ENCODE measurements around the gene MATN3.
A peak's percentile ranks its signal among the peaks of the same experiment; 100 is the strongest.

MATN3 gene

DNA sequence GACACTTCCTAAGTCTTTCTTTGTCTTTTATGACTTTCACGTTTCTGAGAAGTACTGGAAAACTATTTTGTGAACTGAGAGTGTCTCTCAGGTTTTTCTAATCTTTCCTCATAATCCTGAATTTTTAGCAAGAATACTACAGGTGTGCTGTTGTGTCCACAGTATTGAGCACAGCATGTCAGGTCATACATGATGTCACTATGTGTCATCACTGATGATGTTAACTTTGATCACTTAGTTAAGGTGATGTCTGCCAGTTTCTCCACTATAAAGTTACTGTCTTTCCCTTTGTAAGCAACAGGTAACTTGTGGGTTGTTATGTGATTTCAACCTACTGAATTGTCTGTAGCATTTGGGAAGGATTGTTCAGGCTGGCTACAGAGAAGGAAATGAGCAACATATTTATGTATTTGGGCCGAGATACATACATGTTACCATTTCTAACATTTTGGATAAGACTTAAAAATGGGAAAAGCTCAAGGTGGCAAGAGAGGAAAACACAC, 11.1 kb downstream of the MATN3 start:
- no peak overlapping the region for H3K9ac ChIP-seq (ENCODE audit: low read length in 2 of 2)
- H3K9me3 ChIP-seq (ENCODE audit: control insufficient read depth in 2 of 2, low read length in 2 of 2) = no peaks in the 10 kb centered on the region
- H3K4me1 ChIP-seq (ENCODE audit: control insufficient read depth, insufficient read depth, low read length) = no peaks in the 10 kb centered on the region
- H3K27ac ChIP-seq (ENCODE audit: low read length) = no peak overlapping the region
- H3K36me3 ChIP-seq (ENCODE audit: control insufficient read depth in 2 of 2, insufficient read depth in 2 of 2, low read length in 2 of 2) = no peaks in the 10 kb centered on the region
- no peaks in the 10 kb centered on the region for H3K27me3 ChIP-seq (ENCODE audit: control insufficient read depth in 1 of 2, insufficient read depth in 2 of 2, low read length in 2 of 2)
- H3K4me3 ChIP-seq (ENCODE audit: low read length in 2 of 2) = no peak overlapping the region

GRCh38 chr2:19993731-19994130, 18.7 kb downstream of the MATN3 start:
- Histone ChIP-seq H3K27me3 (ENCODE audit: control insufficient read depth in 1 of 2, insufficient read depth in 2 of 2, low read length in 2 of 2) (no peaks in the 10 kb centered on the region), H3K4me1 (ENCODE audit: control insufficient read depth, insufficient read depth, low read length) (no peaks in the 10 kb centered on the region), H3K9me3 (ENCODE audit: control insufficient read depth in 2 of 2, low read length in 2 of 2) (no peaks in the 10 kb centered on the region), H3K9ac (ENCODE audit: low read length in 2 of 2) (no peak overlapping the region), H3K36me3 (ENCODE audit: control insufficient read depth in 2 of 2, insufficient read depth in 2 of 2, low read length in 2 of 2) (no peaks in the 10 kb centered on the region), H3K27ac (ENCODE audit: low read length) (no peak overlapping the region), H3K4me3 (ENCODE audit: low read length in 2 of 2) (no peak overlapping the region)

DNA sequence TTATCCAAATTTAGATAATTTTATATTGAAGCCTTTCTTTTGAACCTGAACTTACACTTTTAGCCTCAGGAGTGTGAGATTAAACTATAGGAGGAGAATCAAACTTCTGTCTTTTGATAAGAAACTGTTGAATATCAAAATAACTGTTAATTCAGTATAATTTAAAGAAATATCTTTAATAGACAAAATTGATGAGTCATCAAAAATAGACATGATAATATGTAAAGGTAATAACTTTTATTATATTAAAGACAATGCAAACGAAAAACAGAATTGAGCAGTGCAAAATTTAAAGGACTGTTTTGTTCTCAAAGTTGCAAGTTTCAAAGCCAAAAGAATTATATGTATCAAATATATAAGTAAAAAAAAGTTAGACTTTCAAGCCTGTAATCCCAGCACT, 20.6 kb downstream of the MATN3 start:
- Histone ChIP-seq H3K27me3 (ENCODE audit: control insufficient read depth in 1 of 2, insufficient read depth in 2 of 2, low read length in 2 of 2) (no peaks in the 10 kb centered on the region), H3K36me3 (ENCODE audit: control insufficient read depth in 2 of 2, insufficient read depth in 2 of 2, low read length in 2 of 2) (no peaks in the 10 kb centered on the region), H3K4me3 (ENCODE audit: low read length in 2 of 2) (no peak overlapping the region), H3K27ac (ENCODE audit: low read length) (no peak overlapping the region), H3K4me1 (ENCODE audit: control insufficient read depth, insufficient read depth, low read length) (no peaks in the 10 kb centered on the region), H3K9me3 (ENCODE audit: control insufficient read depth in 2 of 2, low read length in 2 of 2) (no peaks in the 10 kb centered on the region), H3K9ac (ENCODE audit: low read length in 2 of 2) (no peak overlapping the region)

- Histone ChIP-seq H3K9me3 (ENCODE audit: control insufficient read depth in 2 of 2, low read length in 2 of 2) (no peaks in the 10 kb centered on the region), H3K36me3 (ENCODE audit: control insufficient read depth in 2 of 2, insufficient read depth in 2 of 2, low read length in 2 of 2) (no peaks in the 10 kb centered on the region), H3K27ac (ENCODE audit: low read length) (no peak overlapping the region), H3K4me3 (ENCODE audit: low read length in 2 of 2) (peak overlapping the region; percentile 82 to 87), H3K4me1 (ENCODE audit: control insufficient read depth, insufficient read depth, low read length) (no peaks in the 10 kb centered on the region), H3K27me3 (ENCODE audit: control insufficient read depth in 1 of 2, insufficient read depth in 2 of 2, low read length in 2 of 2) (no peaks in the 10 kb centered on the region), H3K9ac (ENCODE audit: low read length in 2 of 2) (peak overlapping the region in 1 of 2 donors; percentile 85)
Observed at GRCh38 chr2:19990416-19990728, 22.1 kb downstream of the MATN3 start.

DNA sequence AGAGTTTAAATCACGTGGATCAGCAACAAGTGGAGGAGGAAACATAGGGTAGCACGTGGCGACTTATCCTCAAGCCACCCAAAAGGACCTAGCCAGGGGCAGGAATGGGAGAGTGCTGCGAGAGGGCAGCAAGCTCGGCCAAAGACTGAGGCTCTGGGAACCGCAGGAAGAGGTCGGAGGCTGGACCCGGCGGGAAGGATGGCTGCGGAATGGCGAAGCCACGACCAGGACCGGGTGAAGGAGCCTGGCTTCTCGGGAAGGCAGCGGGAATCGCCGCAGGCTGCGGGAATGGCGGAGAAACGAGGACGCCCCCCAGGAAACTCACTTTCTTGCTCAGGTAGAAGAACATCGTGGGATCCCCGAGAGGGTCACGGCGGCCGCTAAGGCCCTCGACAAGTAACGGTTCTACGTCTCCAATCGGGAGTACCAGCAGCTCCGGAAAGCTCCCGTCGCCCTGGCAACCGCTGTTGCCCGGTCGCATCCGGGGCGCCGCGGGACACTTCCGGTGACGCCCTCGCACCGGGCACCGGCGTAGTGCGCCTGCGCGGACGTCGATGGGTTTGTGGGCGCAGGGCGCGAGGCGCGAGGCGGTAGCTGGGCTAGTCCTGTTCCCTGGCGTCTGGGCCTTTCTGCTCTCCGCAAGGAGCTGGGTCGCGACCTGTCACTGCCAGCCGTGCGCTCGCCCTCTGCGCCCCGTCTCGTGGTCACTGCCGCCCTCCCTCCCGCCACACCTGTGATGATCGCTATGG, 22.6 kb downstream of the MATN3 start, which contains the start of gene WDR35:
TSS of gene WDR35 (minus strand) at position 439 of the 749 bp plus-strand sequence. CDS start at position 349, 90 bp downstream.
- peak within 1 kb of the TSS; percentile 82 to 87 for H3K4me3 ChIP-seq (ENCODE audit: low read length in 2 of 2)
- no peaks in the 10 kb centered on the region for H3K27me3 ChIP-seq (ENCODE audit: control insufficient read depth in 1 of 2, insufficient read depth in 2 of 2, low read length in 2 of 2)
- H3K27ac ChIP-seq (ENCODE audit: low read length) = peak within 1 kb of the TSS; percentile 49
- no peaks in the 10 kb centered on the region for H3K4me1 ChIP-seq (ENCODE audit: control insufficient read depth, insufficient read depth, low read length)
- no peaks in the 10 kb centered on the region for H3K9me3 ChIP-seq (ENCODE audit: control insufficient read depth in 2 of 2, low read length in 2 of 2)
- H3K9ac ChIP-seq (ENCODE audit: low read length in 2 of 2) = peak within 1 kb of the TSS; percentile 58 to 85
- H3K36me3 ChIP-seq (ENCODE audit: control insufficient read depth in 2 of 2, insufficient read depth in 2 of 2, low read length in 2 of 2) = peaks cover 0 to 3% of the 10 kb centered on the region in 2 donors

- Histone ChIP-seq H3K4me1 (ENCODE audit: control insufficient read depth, insufficient read depth, low read length) (no peaks in the 10 kb centered on the region), H3K9me3 (ENCODE audit: control insufficient read depth in 2 of 2, low read length in 2 of 2) (no peaks in the 10 kb centered on the region), H3K27ac (ENCODE audit: low read length) (peak overlapping the region; percentile 49), H3K4me3 (ENCODE audit: low read length in 2 of 2) (peak overlapping the region; percentile 82 to 87), H3K36me3 (ENCODE audit: control insufficient read depth in 2 of 2, insufficient read depth in 2 of 2, low read length in 2 of 2) (peaks cover 0 to 3% of the 10 kb centered on the region in 2 donors), H3K9ac (ENCODE audit: low read length in 2 of 2) (peak overlapping the region; percentile 58 to 85), H3K27me3 (ENCODE audit: control insufficient read depth in 1 of 2, insufficient read depth in 2 of 2, low read length in 2 of 2) (no peaks in the 10 kb centered on the region)
Observed at GRCh38 chr2:19989342-19989666, 23.2 kb downstream of the MATN3 start.

DNA sequence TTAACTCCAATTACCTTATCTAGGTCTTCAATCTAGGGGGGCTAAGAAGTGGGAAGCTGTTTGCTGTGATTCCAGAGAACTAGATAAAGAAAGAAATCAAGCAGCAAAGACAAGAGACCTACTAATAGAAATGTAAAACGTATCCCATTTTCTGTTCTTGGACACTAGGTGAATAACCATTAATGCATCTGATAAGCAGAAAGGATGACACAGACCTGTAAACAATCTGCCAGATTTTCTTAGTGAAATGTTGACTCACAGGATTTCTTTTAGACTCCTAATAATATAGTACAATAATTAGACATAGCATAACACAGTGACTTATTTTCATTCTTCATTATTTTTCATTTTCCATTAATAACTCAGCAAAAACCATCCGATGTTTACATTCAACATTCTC, 23.9 kb downstream of the MATN3 start:
- Histone ChIP-seq H3K36me3 (ENCODE audit: control insufficient read depth in 2 of 2, insufficient read depth in 2 of 2, low read length in 2 of 2) (peaks cover 0 to 3% of the 10 kb centered on the region in 2 donors), H3K4me1 (ENCODE audit: control insufficient read depth, insufficient read depth, low read length) (no peaks in the 10 kb centered on the region), H3K9me3 (ENCODE audit: control insufficient read depth in 2 of 2, low read length in 2 of 2) (no peaks in the 10 kb centered on the region), H3K27me3 (ENCODE audit: control insufficient read depth in 1 of 2, insufficient read depth in 2 of 2, low read length in 2 of 2) (no peaks in the 10 kb centered on the region), H3K9ac (ENCODE audit: low read length in 2 of 2) (no peak overlapping the region), H3K4me3 (ENCODE audit: low read length in 2 of 2) (peak overlapping the region in 1 of 2 donors; percentile 87), H3K27ac (ENCODE audit: low read length) (no peak overlapping the region)

- H3K4me1 ChIP-seq (ENCODE audit: control insufficient read depth, insufficient read depth, low read length) = no peaks in the 10 kb centered on the region
- H3K36me3 ChIP-seq (ENCODE audit: control insufficient read depth in 2 of 2, insufficient read depth in 2 of 2, low read length in 2 of 2) = peaks cover 0 to 3% of the 10 kb centered on the region in 2 donors
- H3K27me3 ChIP-seq (ENCODE audit: control insufficient read depth in 1 of 2, insufficient read depth in 2 of 2, low read length in 2 of 2) = no peaks in the 10 kb centered on the region
- no peak overlapping the region for H3K9ac ChIP-seq (ENCODE audit: low read length in 2 of 2)
- H3K27ac ChIP-seq (ENCODE audit: low read length) = no peak overlapping the region
- no peaks in the 10 kb centered on the region for H3K9me3 ChIP-seq (ENCODE audit: control insufficient read depth in 2 of 2, low read length in 2 of 2)
- H3K4me3 ChIP-seq (ENCODE audit: low read length in 2 of 2) = no peak overlapping the region
Observed at GRCh38 chr2:19987936-19988335, 24.5 kb downstream of the MATN3 start.

DNA sequence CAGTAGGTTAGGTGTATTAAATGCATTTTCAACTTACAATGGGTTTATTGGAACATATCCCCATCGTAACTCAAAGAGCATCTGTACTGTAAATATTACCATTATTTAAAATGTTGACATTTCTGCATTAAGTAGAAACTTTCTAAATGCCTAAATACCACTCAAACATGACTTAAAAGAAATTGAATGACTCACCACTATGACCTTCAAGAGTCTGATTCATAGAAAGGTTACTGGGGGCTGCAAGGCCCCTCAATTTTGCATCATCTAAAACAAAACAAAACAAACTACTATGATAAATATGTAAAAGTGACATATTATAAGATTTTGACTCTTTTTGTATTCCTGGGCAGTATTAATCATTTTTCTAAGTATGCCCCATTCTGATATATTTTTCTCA, 30.2 kb downstream of the MATN3 start:
- Histone ChIP-seq H3K27me3 (ENCODE audit: control insufficient read depth in 1 of 2, insufficient read depth in 2 of 2, low read length in 2 of 2) (no peaks in the 10 kb centered on the region), H3K4me3 (ENCODE audit: low read length in 2 of 2) (no peak overlapping the region), H3K27ac (ENCODE audit: low read length) (no peak overlapping the region), H3K9ac (ENCODE audit: low read length in 2 of 2) (no peak overlapping the region), H3K4me1 (ENCODE audit: control insufficient read depth, insufficient read depth, low read length) (no peaks in the 10 kb centered on the region), H3K9me3 (ENCODE audit: control insufficient read depth in 2 of 2, low read length in 2 of 2) (no peaks in the 10 kb centered on the region), H3K36me3 (ENCODE audit: control insufficient read depth in 2 of 2, insufficient read depth in 2 of 2, low read length in 2 of 2) (peaks cover 9% of the 10 kb centered on the region in 2 donors)

DNA sequence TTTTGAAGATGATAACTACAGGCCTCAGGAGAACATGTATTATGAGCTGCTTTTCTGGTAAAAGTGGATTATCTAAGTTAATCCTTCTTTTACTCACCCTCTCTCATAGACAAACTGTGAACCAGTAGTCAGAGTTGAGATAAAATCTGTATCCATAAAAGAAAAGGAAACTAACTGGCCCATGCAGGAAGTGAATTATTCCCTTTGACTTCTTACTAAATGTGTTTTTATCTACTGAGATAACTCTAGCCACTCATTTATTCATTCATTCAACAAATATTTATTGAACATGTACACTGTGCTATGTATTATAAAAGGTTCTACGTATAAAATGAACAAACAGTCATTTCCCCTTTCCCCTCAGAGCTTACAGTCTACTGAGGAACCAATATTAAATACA, 32.5 kb downstream of the MATN3 start:
- no peak overlapping the region for H3K4me3 ChIP-seq (ENCODE audit: low read length in 2 of 2)
- peaks cover 10 to 17% of the 10 kb centered on the region in 2 donors for H3K36me3 ChIP-seq (ENCODE audit: control insufficient read depth in 2 of 2, insufficient read depth in 2 of 2, low read length in 2 of 2)
- H3K27me3 ChIP-seq (ENCODE audit: control insufficient read depth in 1 of 2, insufficient read depth in 2 of 2, low read length in 2 of 2) = no peaks in the 10 kb centered on the region
- H3K9ac ChIP-seq (ENCODE audit: low read length in 2 of 2) = no peak overlapping the region
- H3K27ac ChIP-seq (ENCODE audit: low read length) = no peak overlapping the region
- no peaks in the 10 kb centered on the region for H3K9me3 ChIP-seq (ENCODE audit: control insufficient read depth in 2 of 2, low read length in 2 of 2)
- no peaks in the 10 kb centered on the region for H3K4me1 ChIP-seq (ENCODE audit: control insufficient read depth, insufficient read depth, low read length)

- Histone ChIP-seq H3K27ac (ENCODE audit: low read length) (no peak overlapping the region), H3K27me3 (ENCODE audit: control insufficient read depth in 1 of 2, insufficient read depth in 2 of 2, low read length in 2 of 2) (no peaks in the 10 kb centered on the region), H3K9me3 (ENCODE audit: control insufficient read depth in 2 of 2, low read length in 2 of 2) (no peaks in the 10 kb centered on the region), H3K36me3 (ENCODE audit: control insufficient read depth in 2 of 2, insufficient read depth in 2 of 2, low read length in 2 of 2) (peaks cover 13 to 27% of the 10 kb centered on the region in 2 donors), H3K9ac (ENCODE audit: low read length in 2 of 2) (no peak overlapping the region), H3K4me1 (ENCODE audit: control insufficient read depth, insufficient read depth, low read length) (no peaks in the 10 kb centered on the region), H3K4me3 (ENCODE audit: low read length in 2 of 2) (no peak overlapping the region)
Observed at GRCh38 chr2:19973466-19973865, 39.0 kb downstream of the MATN3 start.

Measured in stomach smooth muscle (tissue), 2 donors.